DMS153 (cell line): ENCODE measurements around the gene SDF2L1.
"Not testable (repeated sequence)": the region's sequence is repeated elsewhere in the genome, so short reads cannot be mapped to it uniquely, and the experiment has no call there.

Experiments used
- DNase-seq: peaks from one replicate; lab custom pipeline; 2025; lab: John Stamatoyannopoulos, UW

SDF2L1 gene, protein sequence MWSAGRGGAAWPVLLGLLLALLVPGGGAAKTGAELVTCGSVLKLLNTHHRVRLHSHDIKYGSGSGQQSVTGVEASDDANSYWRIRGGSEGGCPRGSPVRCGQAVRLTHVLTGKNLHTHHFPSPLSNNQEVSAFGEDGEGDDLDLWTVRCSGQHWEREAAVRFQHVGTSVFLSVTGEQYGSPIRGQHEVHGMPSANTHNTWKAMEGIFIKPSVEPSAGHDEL

DNA sequence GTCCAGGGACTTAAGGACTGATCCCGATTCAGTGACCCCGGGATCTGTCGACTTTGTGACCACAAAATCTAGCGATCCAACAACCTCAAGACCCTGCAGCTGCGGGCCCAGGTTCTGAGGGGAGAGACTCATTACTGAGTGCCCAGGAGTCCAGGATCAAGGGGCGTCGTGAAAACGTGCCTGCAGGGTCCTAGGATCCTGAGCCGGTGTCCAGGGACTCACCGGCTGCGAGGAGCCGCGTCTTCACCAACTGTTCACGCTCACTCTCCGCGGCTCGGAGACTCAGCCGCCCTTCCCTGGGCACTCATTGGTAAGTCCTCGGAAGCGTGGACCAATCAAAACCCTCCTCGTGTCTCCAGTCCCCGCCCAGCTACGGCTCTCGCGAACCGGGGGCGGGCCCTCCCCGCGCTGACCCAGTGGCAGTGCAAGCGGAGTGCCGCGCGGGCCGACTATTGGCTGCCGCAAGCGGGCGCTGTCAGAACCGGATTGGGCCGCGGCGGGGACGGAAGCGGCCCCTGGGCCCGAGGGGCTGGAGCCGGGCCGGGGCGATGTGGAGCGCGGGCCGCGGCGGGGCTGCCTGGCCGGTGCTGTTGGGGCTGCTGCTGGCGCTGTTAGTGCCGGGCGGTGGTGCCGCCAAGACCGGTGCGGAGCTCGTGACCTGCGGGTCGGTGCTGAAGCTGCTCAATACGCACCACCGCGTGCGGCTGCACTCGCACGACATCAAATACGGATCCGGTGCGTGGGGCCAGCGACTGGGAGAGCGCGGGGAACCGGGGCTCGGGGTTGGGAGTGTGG lies at the start of gene SDF2L1:
SDF2L1 (plus strand) TSS at position 514 of the 795 bp plus-strand sequence; CDS start at position 549, 35 bp downstream.
- DNase-seq = peak; percentile 97

- DNase-seq = no peak
These were observed 49.7 kb upstream of the SDF2L1 start for GRCh38 chr22:21592422-21592821.

GRCh38 chr22:21593406-21594232 lies 48.5 kb upstream of the SDF2L1 start:
- DNase-seq = no peak

- no peak for DNase-seq
These were observed 47.1 kb upstream of the SDF2L1 start for GRCh38 chr22:21594865-21595452.

DNA sequence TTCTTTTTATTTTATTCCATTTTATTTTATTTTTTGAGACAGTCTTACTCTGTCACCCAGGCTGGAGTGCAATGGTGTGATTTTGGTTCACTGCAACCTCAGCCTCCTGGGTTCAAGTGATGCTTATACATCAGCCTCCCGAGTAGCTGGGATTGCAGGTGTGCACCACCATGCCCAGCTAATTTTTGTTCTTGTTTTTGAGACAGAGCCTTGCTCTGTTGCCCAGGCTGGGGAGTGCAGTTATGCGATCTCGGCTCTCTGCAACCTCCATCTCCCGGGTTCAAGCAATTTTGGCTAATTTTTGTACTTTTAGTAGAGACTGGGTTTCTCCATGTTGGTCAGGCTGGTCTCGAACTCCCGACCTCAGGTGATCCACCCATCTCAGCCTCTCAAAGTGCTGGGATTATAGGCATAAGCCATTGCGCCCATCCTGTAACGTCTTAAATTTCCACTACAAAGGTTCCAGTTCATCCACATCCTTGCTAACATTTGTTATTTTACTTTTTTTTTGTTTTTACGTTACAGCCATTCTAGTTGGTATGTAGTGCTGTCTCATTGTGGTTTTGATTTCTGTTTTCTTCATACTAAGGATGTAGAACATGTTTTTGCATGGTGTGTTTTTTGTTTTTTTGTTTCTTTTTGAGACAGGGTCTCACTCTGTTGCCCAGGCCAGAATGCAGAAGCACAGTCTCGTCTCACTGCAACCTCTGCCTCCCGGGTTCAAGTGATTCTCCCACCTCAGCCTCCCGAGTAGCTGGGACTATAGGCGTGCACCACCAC lies 45.6 kb upstream of the SDF2L1 start:
- DNase-seq = not testable (repeated sequence)

GRCh38 chr22:21598302-21598701 lies 43.8 kb upstream of the SDF2L1 start:
- no peak for DNase-seq

GRCh38 chr22:21599053-21599893 lies 42.8 kb upstream of the SDF2L1 start:
- no peak for DNase-seq

DNA sequence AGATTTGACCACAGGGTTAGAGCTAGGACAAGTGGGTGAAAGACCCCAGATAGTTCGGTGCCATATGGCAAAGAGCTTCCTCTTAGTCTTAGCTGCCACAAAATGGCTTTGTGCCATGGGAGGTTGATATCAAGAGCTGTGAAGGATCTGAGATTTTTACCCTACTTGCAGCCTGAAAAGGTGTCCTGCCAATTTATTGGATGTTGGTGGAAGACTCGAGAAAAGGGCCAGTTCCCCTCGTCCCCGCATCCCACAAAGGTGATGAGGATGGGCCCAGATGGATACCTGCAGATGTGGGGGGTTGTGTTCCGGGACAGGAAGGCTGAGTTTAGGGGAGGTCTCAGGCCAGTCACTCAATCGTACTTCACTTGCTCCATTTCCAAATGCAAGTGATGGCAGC lies 39.5 kb upstream of the SDF2L1 start:
- DNase-seq = no peak

DNA sequence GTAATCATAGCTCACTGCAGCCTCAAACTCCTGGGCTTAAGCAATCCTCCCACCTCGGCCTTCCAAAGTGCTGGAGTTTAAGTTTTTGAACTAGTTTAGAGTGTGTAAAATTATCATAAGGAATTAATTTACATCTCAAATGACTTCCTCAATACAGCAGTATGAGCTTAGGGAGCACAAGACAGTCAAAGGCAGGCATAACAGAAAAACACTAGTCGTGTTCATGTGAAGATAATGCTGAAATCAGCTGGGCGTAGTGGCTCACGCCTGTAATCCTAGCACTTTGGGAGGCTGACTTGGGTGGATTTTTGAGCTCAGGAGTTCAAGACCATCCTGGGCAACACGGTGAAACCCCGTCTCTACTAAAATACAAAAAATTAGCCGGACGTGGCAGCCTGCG lies 38.1 kb upstream of the SDF2L1 start:
- DNase-seq = no peak

GRCh38 chr22:21605887-21606564 lies 36.1 kb upstream of the SDF2L1 start:
- no peak for DNase-seq

GRCh38 chr22:21606775-21607174 lies 35.3 kb upstream of the SDF2L1 start:
- no peak for DNase-seq

GRCh38 chr22:21609556-21610157 lies 32.4 kb upstream of the SDF2L1 start:
- not testable (repeated sequence) for DNase-seq

GRCh38 chr22:21611210-21611977 lies 30.7 kb upstream of the SDF2L1 start:
- DNase-seq = no peak

GRCh38 chr22:21612858-21613257 lies 29.2 kb upstream of the SDF2L1 start:
- no peak for DNase-seq

DNA sequence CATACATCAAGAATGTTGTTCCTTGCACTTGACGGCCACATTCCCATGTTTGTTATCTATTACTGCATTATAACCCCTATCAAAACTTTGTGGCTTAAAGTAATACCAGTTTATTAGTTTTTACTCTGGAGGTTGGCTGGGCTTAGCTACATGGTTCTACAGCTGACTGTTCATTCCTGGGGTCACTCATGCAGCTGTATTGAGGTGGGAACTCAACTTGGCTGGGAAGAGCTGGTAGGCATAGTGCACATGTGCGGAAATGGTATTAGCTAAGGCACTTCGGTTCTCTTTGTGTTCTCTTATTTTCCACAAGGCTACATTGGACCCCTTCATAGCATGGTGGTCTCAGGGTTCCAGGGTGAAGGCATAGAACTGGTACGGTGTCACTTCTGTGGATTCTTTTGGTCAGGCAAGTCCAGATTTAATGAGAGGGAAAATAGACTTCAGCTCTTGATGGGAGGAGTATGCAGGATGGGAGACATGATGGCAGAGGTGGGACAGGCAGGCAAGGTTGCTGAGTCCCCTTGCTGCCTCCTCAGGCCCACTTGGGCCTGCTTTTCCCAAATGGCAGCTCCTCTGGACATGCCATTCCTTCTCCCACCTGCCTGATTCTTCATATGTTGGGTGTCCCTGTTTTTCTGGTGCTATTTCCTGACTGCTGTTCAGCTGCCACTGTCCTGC lies 28.4 kb upstream of the SDF2L1 start:
- DNase-seq = no peak

DNA sequence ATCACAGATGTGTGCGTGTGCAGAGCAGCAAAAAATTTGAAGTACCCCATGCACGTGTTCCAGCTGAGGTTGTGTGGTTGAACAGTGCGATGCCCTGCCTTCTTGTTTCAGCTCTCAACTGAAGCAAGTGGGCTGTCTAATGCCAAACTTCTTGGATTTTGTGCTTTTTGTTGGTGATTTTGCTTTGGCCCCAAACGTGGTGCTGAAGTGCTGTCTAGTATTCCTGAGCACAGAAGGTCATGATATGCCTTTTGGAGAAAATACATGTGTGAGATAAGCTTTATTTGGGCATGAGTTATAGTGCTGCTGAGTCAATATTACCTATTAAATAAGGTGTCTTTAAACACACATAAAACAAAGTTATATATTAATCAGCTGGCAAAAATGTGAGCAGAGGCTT lies 26.4 kb upstream of the SDF2L1 start:
- DNase-seq = no peak

- DNase-seq = not testable (repeated sequence)
These were observed 24.8 kb upstream of the SDF2L1 start for GRCh38 chr22:21617337-21617736.

- DNase-seq = no peak
These were observed 21.1 kb upstream of the SDF2L1 start for GRCh38 chr22:21621025-21621424.
